DND-41 (cell line): ENCODE results near the gene TRANK1.

Experiments used
- EZH2 ChIP-seq: IDR thresholded peaks from 3 replicates; pipeline ENCODE4 v1.6.1; 2012; ENCODE audit warnings: borderline replicate concordance, low read depth, mild to moderate bottlenecking, moderate library complexity, low read length, inconsistent platforms; ENCODE audit not compliant: severe bottlenecking
- TF ChIP-seq, protein P1 (sequence below): IDR thresholded peaks from 2 replicates; pipeline ENCODE4 v1.5.1; 2012; ENCODE audit warnings: borderline replicate concordance, low read length, moderate library complexity, mild to moderate bottlenecking; ENCODE audit not compliant: poor library complexity, severe bottlenecking; ENCODE audit errors: extremely low read depth

- TF ChIP-seq, protein P1, sequence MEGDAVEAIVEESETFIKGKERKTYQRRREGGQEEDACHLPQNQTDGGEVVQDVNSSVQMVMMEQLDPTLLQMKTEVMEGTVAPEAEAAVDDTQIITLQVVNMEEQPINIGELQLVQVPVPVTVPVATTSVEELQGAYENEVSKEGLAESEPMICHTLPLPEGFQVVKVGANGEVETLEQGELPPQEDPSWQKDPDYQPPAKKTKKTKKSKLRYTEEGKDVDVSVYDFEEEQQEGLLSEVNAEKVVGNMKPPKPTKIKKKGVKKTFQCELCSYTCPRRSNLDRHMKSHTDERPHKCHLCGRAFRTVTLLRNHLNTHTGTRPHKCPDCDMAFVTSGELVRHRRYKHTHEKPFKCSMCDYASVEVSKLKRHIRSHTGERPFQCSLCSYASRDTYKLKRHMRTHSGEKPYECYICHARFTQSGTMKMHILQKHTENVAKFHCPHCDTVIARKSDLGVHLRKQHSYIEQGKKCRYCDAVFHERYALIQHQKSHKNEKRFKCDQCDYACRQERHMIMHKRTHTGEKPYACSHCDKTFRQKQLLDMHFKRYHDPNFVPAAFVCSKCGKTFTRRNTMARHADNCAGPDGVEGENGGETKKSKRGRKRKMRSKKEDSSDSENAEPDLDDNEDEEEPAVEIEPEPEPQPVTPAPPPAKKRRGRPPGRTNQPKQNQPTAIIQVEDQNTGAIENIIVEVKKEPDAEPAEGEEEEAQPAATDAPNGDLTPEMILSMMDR = no peak
- TF ChIP-seq EZH2 = no peak
These were observed 104.4 kb downstream of the TRANK1 start for GRCh38 chr3:36840453-36840921.
